Stomach (tissue), 9 donors: ENCODE measurements around the gene NRIP1. TPM values are rescaled to one million over a fixed set of nuclear protein-coding genes. Genes with fewer than 3 reads are reported as not detected.
A peak's percentile ranks its signal among the peaks of the same experiment; 100 is the strongest.

ENCODE experiments used
- DNase-seq, 2 donors: peaks; one replicate each; pipeline versions ENCODE4 v3.0.0 to v3.0.0-alpha.2; 2013 to 2019
- H3K27ac ChIP-seq, 5 donors: fragments of 200-600 bp in 4 of 5; sonication (generic) in 4 of 5; one replicate each; pipeline ENCODE4 v1.5.1; 2013 to 2019; ENCODE audit warnings: mild to moderate bottlenecking in 1 of 5, moderate library complexity in 1 of 5
- H3K27me3 ChIP-seq, 3 donors: fragments of 200-600 bp; sonication (generic); one replicate each; pipeline ENCODE4 v1.5.1; 2017 to 2019; ENCODE audit warnings: mixed run types in 1 of 3
- H3K36me3 ChIP-seq, 4 donors: fragments of 200-600 bp; sonication (generic); 1 replicate in 3 of 4; 2 replicates in 1 of 4; pipeline ENCODE4 v1.5.1; 2016 to 2019
- H3K4me1 ChIP-seq, 4 donors: fragments of 200-600 bp; sonication (generic); one replicate each; pipeline ENCODE4 v1.5.1; 2016 to 2019
- H3K4me3 ChIP-seq, 4 donors: fragments of 200-600 bp; sonication (generic) in 3 of 4; one replicate each; pipeline ENCODE4 v1.5.1; 2016 to 2019; ENCODE audit warnings: mild to moderate bottlenecking in 1 of 4
- H3K9me3 ChIP-seq, 4 donors: fragments of 200-600 bp; sonication (generic); one replicate each; pipeline ENCODE4 v1.5.1; 2016 to 2019
- CTCF ChIP-seq, 7 experiments: fragments of 450-650 bp in 4 of 7; fragments of 200-600 bp in 3 of 7; sonication (generic) in 3 of 7; IDR thresholded peaks; one replicate each; pipeline ENCODE4 v1.5.1; 2016 to 2019; ENCODE audit warnings: antibody characterized with exemption in 7 of 7, control low read depth in 2 of 7, mild to moderate bottlenecking in 1 of 7
- EP300 ChIP-seq: sonication (generic); formaldehyde crosslinking; IDR thresholded peaks from one replicate; pipeline ENCODE4 v1.6.1; 2017; ENCODE audit warnings: antibody characterized with exemption
- POLR2A ChIP-seq, 4 donors: fragments of 450-650 bp; IDR thresholded peaks; one replicate each; pipeline ENCODE4 v1.6.1; 2016; ENCODE audit warnings: antibody characterized with exemption in 4 of 4, control low read depth in 2 of 4, mild to moderate bottlenecking in 1 of 4, moderate library complexity in 1 of 4
- POLR2AphosphoS5 ChIP-seq, 3 donors: sonication (generic); formaldehyde crosslinking; IDR thresholded peaks; one replicate each; pipeline ENCODE4 v1.6.1; 2016; ENCODE audit warnings: antibody characterized with exemption in 3 of 3
- WGBS, 5 donors: extraction: QIAGEN DNeasy Blood & Tissue Kit in 3 of 5; methylation state at CpG; one replicate each; pipeline versions ENCODE4 v1.1.5 to v1.1.7; 2013 to 2018; 5-methylcytosine and 5-hydroxymethylcytosine counted together
- intact Hi-C: fragments of 100-400 bp; cut with DNase I; formaldehyde crosslinking; loops from one replicate; pipeline ENCODE4 v1.15.1; 2023; ENCODE audit warnings: low total_unique reads
- polyA plus RNA-seq, 3 donors: library from polyadenylated mRNA; stranded (reverse); fragments of 200-250 nt; gene quantifications; one replicate each; pipeline ENCODE4 v1.2.3, GENCODE V29; 2013
- total RNA-seq, 5 donors: library from RNA; depleted of rRNA; stranded (reverse); fragments of >200 nt; gene quantifications; one replicate each; pipeline versions ENCODE4 v1.1.0 to v1.2.3, GENCODE V29; 2014 to 2016
- donor health status: healthy with polysubstance abuse.
- donor health status: Bipolar disorder and iron deficiency.
- donor health status: healthy.

Gene NRIP1
- total and polyA plus RNA-seq, 8 donors: 3.7 to 60.4 (median 17.4) TPM

GRCh38 chr21:14995695-14996490, 68.9 kb downstream of the NRIP1 start:
- no peak overlapping the region for H3K27ac ChIP-seq
- H3K9me3 ChIP-seq: no peaks in the 10 kb centered on the region
- H3K36me3 ChIP-seq: peaks cover 0 to 6% (median 1%) of the 10 kb centered on the region in 4 donors
- H3K4me3 ChIP-seq: no peak overlapping the region
- TF ChIP-seq POLR2A (IDR thresholded peaks at IDR 0.05): no peak
- TF ChIP-seq CTCF (IDR thresholded peaks at IDR 0.05): no peak
- TF ChIP-seq POLR2AphosphoS5 (IDR thresholded peaks at IDR 0.05): no peak
- no peak for TF ChIP-seq EP300
- no peaks in the 10 kb centered on the region for H3K27me3 ChIP-seq
- intact Hi-C loops: no loop called here
- WGBS, 5 donors: 84 to 89% (median 86%) methylated on average over 9 of the region's 9 CpGs
- H3K4me1 ChIP-seq: peaks cover 0 to 34% (median 8%) of the 10 kb centered on the region in 4 donors
- peak in 1 of 2 donors; percentile 46 for DNase-seq

GRCh38 chr21:14995226-14995625, 69.6 kb downstream of the NRIP1 start:
- H3K27ac ChIP-seq: no peak overlapping the region
- peaks cover 0 to 28% (median 5%) of the 10 kb centered on the region in 4 donors for H3K4me1 ChIP-seq
- no peak for TF ChIP-seq CTCF (IDR thresholded peaks at IDR 0.05)
- no peak for TF ChIP-seq POLR2AphosphoS5 (IDR thresholded peaks at IDR 0.05)
- no peak for TF ChIP-seq POLR2A (IDR thresholded peaks at IDR 0.05)
- TF ChIP-seq EP300: no peak
- no peaks in the 10 kb centered on the region for H3K27me3 ChIP-seq
- H3K4me3 ChIP-seq: no peak overlapping the region
- no peak for DNase-seq
- 66 to 77% (median 71%) methylated on average over 2 of the region's 2 CpGs for WGBS, 5 donors
- peaks cover 0 to 7% (median 2%) of the 10 kb centered on the region in 4 donors for H3K36me3 ChIP-seq
- intact Hi-C loops: no loop called here
- no peaks in the 10 kb centered on the region for H3K9me3 ChIP-seq

GRCh38 chr21:14993115-14993514, 71.7 kb downstream of the NRIP1 start:
- TF ChIP-seq POLR2A (IDR thresholded peaks at IDR 0.05) (no peak), POLR2AphosphoS5 (IDR thresholded peaks at IDR 0.05) (no peak), CTCF (IDR thresholded peaks at IDR 0.05) (no peak), EP300 (no peak)
- 71 to 90% (median 81%) methylated on average over 2 of the region's 2 CpGs for WGBS, 5 donors
- DNase-seq: no peak
- Histone ChIP-seq H3K4me3 (no peak overlapping the region), H3K27ac (no peak overlapping the region), H3K36me3 (peaks cover 0 to 11% (median 2%) of the 10 kb centered on the region in 4 donors), H3K27me3 (no peaks in the 10 kb centered on the region), H3K9me3 (no peaks in the 10 kb centered on the region), H3K4me1 (peaks cover 0 to 29% (median 6%) of the 10 kb centered on the region in 4 donors)
- intact Hi-C loops: no loop called here

- Histone ChIP-seq H3K4me1 (peaks cover 0 to 33% (median 5%) of the 10 kb centered on the region in 4 donors), H3K27me3 (no peaks in the 10 kb centered on the region), H3K4me3 (no peak overlapping the region), H3K36me3 (peaks cover 0 to 17% (median 2%) of the 10 kb centered on the region in 4 donors), H3K27ac (no peak overlapping the region), H3K9me3 (no peaks in the 10 kb centered on the region)
- WGBS, 5 donors: 91 to 96% (median 95%) methylated on average over 8 of the region's 8 CpGs
- intact Hi-C loops: no loop called here
- DNase-seq: no peak
- TF ChIP-seq POLR2AphosphoS5 (IDR thresholded peaks at IDR 0.05) (no peak), POLR2A (IDR thresholded peaks at IDR 0.05) (no peak), CTCF (IDR thresholded peaks at IDR 0.05) (no peak)
These were observed 72.8 kb downstream of the NRIP1 start for GRCh38 chr21:14991957-14992356.
